Activated CD4-positive, alpha-beta T cell treated with anti-CD3 and anti-CD28 coated beads, Interleukin-2, amount 10 ng/mL, durations not matched to agents 7 days and 5 days (primary cell): ENCODE results near the gene DLGAP3. TPM values are rescaled to one million over a fixed set of nuclear protein-coding genes. Genes with fewer than 3 reads are reported as not detected.
A peak's percentile ranks its signal among the peaks of the same experiment; 100 is the strongest.

ENCODE experiments used
- CTCF ChIA-PET: fragments of 350-600 bp; sonication (Branson Sonifier 250); formaldehyde crosslinking; loops from one replicate; lab custom pipeline; 2021; ENCODE audit warnings: antibody characterized with exemption; lab: Charles Lee
- POLR2A ChIA-PET: fragments of 350-600 bp; sonication (Branson Sonifier 250); formaldehyde crosslinking; loops from one replicate; lab custom pipeline; 2021; ENCODE audit warnings: antibody characterized with exemption; lab: Charles Lee
- DNase-seq: peaks from one replicate; pipeline ENCODE4 v3.0.0-alpha.2; 2020
- H3K27ac Mint-ChIP-seq: one replicate; pipeline ENCODE4 v1.8.0; 2021; ENCODE audit warnings: mild to moderate bottlenecking, moderate library complexity, mixed read lengths
- H3K27me3 Mint-ChIP-seq: one replicate; pipeline ENCODE4 v1.8.0; 2021; ENCODE audit warnings: mixed read lengths
- H3K36me3 Mint-ChIP-seq: one replicate; pipeline ENCODE4 v1.8.0; 2021; ENCODE audit warnings: low read depth, mixed read lengths
- H3K4me1 Mint-ChIP-seq: one replicate; pipeline ENCODE4 v1.8.0; 2021; ENCODE audit warnings: mixed read lengths
- H3K4me3 Mint-ChIP-seq: one replicate; pipeline ENCODE4 v1.8.0; 2021; ENCODE audit warnings: mild to moderate bottlenecking, moderate library complexity, mixed read lengths
- H3K9me3 Mint-ChIP-seq: one replicate; pipeline ENCODE4 v1.8.0; 2021; ENCODE audit warnings: mixed read lengths
- total RNA-seq, 2 experiments: library from RNA; stranded (reverse); gene quantifications; one replicate each; pipeline ENCODE4 v1.2.3, GENCODE V29; 2021

The DLGAP3 gene
- total RNA-seq, 2 experiments from 2014 or later: 0.33 to 0.40 TPM

GRCh38 chr1:34926894-34927293, 2.6 kb downstream of the DLGAP3 start:
- H3K9me3 Mint-ChIP-seq: no peaks in the 10 kb centered on the region
- no peak for DNase-seq
- peaks cover 63% of the 10 kb centered on the region for H3K27me3 Mint-ChIP-seq
- ChIA-PET POLR2A (no interaction called here), CTCF (interaction anchor here (1.5 kb wide), 1 partner anchor 15 kb away, joined by 5 read pairs; no protein-coding TSS in a partner anchor)
- H3K4me1 Mint-ChIP-seq: peaks cover 5% of the 10 kb centered on the region
- H3K27ac Mint-ChIP-seq: no peak overlapping the region
- H3K36me3 Mint-ChIP-seq: peaks cover 2% of the 10 kb centered on the region
- no peak overlapping the region for H3K4me3 Mint-ChIP-seq

GRCh38 chr1:34926156-34926555, 3.3 kb downstream of the DLGAP3 start:
- POLR2A ChIA-PET: no interaction called here
- CTCF ChIA-PET: interaction anchor here (1.5 kb wide), 1 partner anchor 15 kb away, joined by 5 read pairs; no protein-coding TSS in a partner anchor
- no peak for DNase-seq
- Mint-ChIP-seq H3K27ac (no peak overlapping the region), H3K4me1 (peaks cover 5% of the 10 kb centered on the region), H3K27me3 (peaks cover 59% of the 10 kb centered on the region), H3K4me3 (no peak overlapping the region), H3K9me3 (no peaks in the 10 kb centered on the region), H3K36me3 (peaks cover 2% of the 10 kb centered on the region)

DNA sequence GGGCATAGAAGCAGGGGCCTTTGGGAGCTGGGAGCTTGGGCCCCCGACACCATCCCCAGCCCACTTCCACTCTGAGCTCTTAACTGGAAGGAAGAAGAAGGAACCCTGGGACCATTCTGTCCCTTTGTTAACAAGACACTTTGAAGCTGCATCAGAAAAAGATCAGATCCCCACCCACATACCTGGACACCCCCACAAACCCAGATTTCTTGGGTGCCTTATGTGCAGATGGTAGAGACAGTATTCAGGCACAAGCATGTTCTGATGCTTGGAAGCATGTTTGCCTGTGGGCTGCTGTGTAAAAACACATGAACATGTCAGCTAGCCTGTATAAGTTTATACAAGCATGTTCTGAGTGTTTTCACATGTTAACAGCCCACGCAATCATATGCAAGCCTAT, 3.7 kb downstream of the DLGAP3 start:
- Mint-ChIP-seq H3K4me3 (no peak overlapping the region), H3K27ac (no peak overlapping the region), H3K27me3 (peaks cover 55% of the 10 kb centered on the region), H3K4me1 (peaks cover 5% of the 10 kb centered on the region), H3K36me3 (peaks cover 2% of the 10 kb centered on the region), H3K9me3 (no peaks in the 10 kb centered on the region)
- no peak for DNase-seq
- ChIA-PET POLR2A (no interaction called here), CTCF (interaction anchor here (1.5 kb wide), 1 partner anchor 14 kb away, joined by 5 read pairs; no protein-coding TSS in a partner anchor)

- H3K4me3 Mint-ChIP-seq: no peak overlapping the region
- H3K9me3 Mint-ChIP-seq: no peaks in the 10 kb centered on the region
- POLR2A ChIA-PET: no interaction called here
- peaks cover 2% of the 10 kb centered on the region for H3K36me3 Mint-ChIP-seq
- CTCF ChIA-PET: no interaction called here
- H3K27me3 Mint-ChIP-seq: peaks cover 56% of the 10 kb centered on the region
- H3K27ac Mint-ChIP-seq: no peak overlapping the region
- DNase-seq: peak; percentile 69
- H3K4me1 Mint-ChIP-seq: peaks cover 5% of the 10 kb centered on the region
Measured at GRCh38 chr1:34924759-34925555, 4.5 kb downstream of the DLGAP3 start.

DNA sequence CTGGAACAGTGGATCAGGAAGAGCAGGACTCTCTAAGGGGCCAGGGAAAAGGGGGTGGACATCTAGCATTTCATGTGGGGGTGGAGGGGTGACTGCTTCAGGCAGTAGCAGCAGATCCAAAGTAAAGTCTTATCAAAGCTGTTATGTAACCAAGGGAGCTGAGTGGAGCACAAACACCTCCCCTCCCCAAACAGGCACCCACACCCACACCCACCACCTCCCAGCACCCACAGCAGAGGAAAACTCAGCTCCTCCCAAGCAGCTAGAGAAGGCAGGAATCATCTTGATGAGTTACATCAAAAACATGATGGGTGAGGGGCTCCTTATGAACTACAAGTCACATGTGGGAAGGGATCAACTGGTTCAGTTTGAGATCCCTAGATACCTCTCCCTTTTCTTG, 6.0 kb downstream of the DLGAP3 start:
- Mint-ChIP-seq H3K27ac (no peak overlapping the region), H3K4me3 (no peak overlapping the region), H3K4me1 (peaks cover under 1% of the 10 kb centered on the region), H3K27me3 (peaks cover 54% of the 10 kb centered on the region), H3K36me3 (no peaks in the 10 kb centered on the region), H3K9me3 (no peaks in the 10 kb centered on the region)
- no peak for DNase-seq
- CTCF ChIA-PET: no interaction called here
- POLR2A ChIA-PET: no interaction called here

- H3K4me1 Mint-ChIP-seq: no peaks in the 10 kb centered on the region
- no peak for DNase-seq
- ChIA-PET CTCF (no interaction called here), POLR2A (no interaction called here)
- no peaks in the 10 kb centered on the region for H3K36me3 Mint-ChIP-seq
- no peak overlapping the region for H3K27ac Mint-ChIP-seq
- no peaks in the 10 kb centered on the region for H3K9me3 Mint-ChIP-seq
- no peak overlapping the region for H3K4me3 Mint-ChIP-seq
- H3K27me3 Mint-ChIP-seq: peaks cover 24% of the 10 kb centered on the region
Measured at GRCh38 chr1:34918977-34919561, 10.4 kb downstream of the DLGAP3 start.

DNA sequence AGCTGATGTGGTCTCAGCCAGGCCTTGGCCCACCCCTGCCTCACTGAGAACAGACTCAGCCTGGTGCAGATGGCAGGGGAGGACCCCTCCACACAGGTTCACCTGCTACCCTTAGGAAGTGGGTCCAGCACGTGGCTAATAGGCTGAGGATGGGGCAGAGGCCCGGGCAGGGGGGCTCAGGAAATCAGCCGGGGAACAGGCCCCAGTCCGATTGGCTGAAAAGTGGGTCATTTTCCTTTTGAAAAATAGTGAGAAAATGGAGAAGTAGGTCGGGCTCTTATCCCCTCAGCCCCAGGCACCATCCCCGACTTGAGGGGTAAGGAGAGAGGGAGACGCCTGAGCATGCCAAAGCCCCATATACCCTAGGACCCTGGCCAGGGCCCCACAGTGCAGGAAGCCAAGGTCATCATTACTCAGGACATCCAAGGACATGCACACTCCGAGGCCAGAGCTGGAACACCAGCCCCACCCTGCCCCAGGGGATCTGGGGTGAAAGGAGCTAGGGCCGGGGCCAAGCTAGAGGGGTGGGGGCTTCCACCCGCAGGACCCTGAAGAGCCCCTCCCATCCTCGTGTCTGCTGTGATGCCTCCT, 11.0 kb downstream of the DLGAP3 start:
- CTCF ChIA-PET: interaction anchor here (0.5 kb wide), 1 partner anchor 1689 kb away, joined by 3 read pairs; no protein-coding TSS in a partner anchor
- Mint-ChIP-seq H3K27ac (no peak overlapping the region), H3K4me3 (no peak overlapping the region), H3K27me3 (peaks cover 20% of the 10 kb centered on the region), H3K36me3 (no peaks in the 10 kb centered on the region), H3K9me3 (no peaks in the 10 kb centered on the region), H3K4me1 (no peaks in the 10 kb centered on the region)
- POLR2A ChIA-PET: no interaction called here
- no peak for DNase-seq

GRCh38 chr1:34917017-34917416, 12.4 kb downstream of the DLGAP3 start:
- Mint-ChIP-seq H3K27me3 (peaks cover 9% of the 10 kb centered on the region), H3K27ac (no peak overlapping the region), H3K4me3 (no peak overlapping the region), H3K36me3 (no peaks in the 10 kb centered on the region), H3K4me1 (no peaks in the 10 kb centered on the region), H3K9me3 (no peaks in the 10 kb centered on the region)
- DNase-seq: no peak
- ChIA-PET POLR2A (interaction anchor here (0.5 kb wide), 1 partner anchor 25 kb away, joined by 3 read pairs; no protein-coding TSS in a partner anchor), CTCF (interaction anchor here (2.0 kb wide), 1 partner anchor 17 kb away, joined by 7 read pairs; no protein-coding TSS in a partner anchor)

DNA sequence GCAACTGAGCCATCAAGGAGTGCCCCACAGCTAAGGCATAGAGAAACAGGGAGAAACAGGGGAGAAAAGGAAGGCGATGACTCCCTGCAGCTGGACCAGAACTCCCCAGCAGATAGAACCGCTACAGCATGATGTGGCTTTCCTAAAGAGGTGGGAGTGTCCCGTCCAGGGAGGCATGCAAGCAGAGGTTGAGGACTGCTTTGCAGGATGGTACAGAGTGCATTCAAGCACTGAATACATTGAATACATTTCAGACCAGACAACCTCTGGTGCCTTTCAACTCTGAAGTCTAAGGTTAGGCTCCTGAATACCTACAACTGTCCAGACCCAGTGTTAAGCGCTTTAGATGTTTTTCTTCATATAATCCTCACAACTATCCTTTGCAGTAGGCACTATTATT, 13.3 kb downstream of the DLGAP3 start:
- CTCF ChIA-PET: interaction anchor here (2.0 kb wide), 1 partner anchor 18 kb away, joined by 7 read pairs; no protein-coding TSS in a partner anchor
- no peak for DNase-seq
- no peaks in the 10 kb centered on the region for H3K4me1 Mint-ChIP-seq

GRCh38 chr1:34915521-34915920, 13.9 kb downstream of the DLGAP3 start:
- no peaks in the 10 kb centered on the region for H3K36me3 Mint-ChIP-seq
- no peaks in the 10 kb centered on the region for H3K4me1 Mint-ChIP-seq

More for the DNA sequence above, 13.3 kb downstream of the DLGAP3 start:
- POLR2A ChIA-PET: interaction anchor here (0.5 kb wide), 1 partner anchor 24 kb away, joined by 3 read pairs; no protein-coding TSS in a partner anchor
- Mint-ChIP-seq H3K27me3 (peaks cover 9% of the 10 kb centered on the region), H3K4me3 (no peak overlapping the region), H3K36me3 (no peaks in the 10 kb centered on the region), H3K27ac (no peak overlapping the region), H3K9me3 (no peaks in the 10 kb centered on the region)

GRCh38 chr1:34914958-34915357, 14.5 kb downstream of the DLGAP3 start:
- H3K9me3 Mint-ChIP-seq: no peaks in the 10 kb centered on the region
- H3K4me3 Mint-ChIP-seq: no peak overlapping the region
- no peak overlapping the region for H3K27ac Mint-ChIP-seq
- H3K4me1 Mint-ChIP-seq: no peaks in the 10 kb centered on the region
- no peaks in the 10 kb centered on the region for H3K36me3 Mint-ChIP-seq
- ChIA-PET CTCF (interaction anchor here (0.6 to 2.0 kb wide), 2 partner anchors 19 to 308 kb away, joined by 5 to 7 read pairs; no protein-coding TSS in a partner anchor), POLR2A (no interaction called here)
- DNase-seq: no peak
- H3K27me3 Mint-ChIP-seq: peaks cover 2% of the 10 kb centered on the region

More at GRCh38 chr1:34915521-34915920, 13.9 kb downstream of the DLGAP3 start:
- H3K27me3 Mint-ChIP-seq: peaks cover 8% of the 10 kb centered on the region
- no peak overlapping the region for H3K4me3 Mint-ChIP-seq
- H3K9me3 Mint-ChIP-seq: no peaks in the 10 kb centered on the region
- POLR2A ChIA-PET: no interaction called here
- CTCF ChIA-PET: interaction anchor here (0.6 to 2.0 kb wide), 2 partner anchors 18 to 307 kb away, joined by 5 to 7 read pairs; no protein-coding TSS in a partner anchor
- DNase-seq: no peak
- H3K27ac Mint-ChIP-seq: no peak overlapping the region

DNA sequence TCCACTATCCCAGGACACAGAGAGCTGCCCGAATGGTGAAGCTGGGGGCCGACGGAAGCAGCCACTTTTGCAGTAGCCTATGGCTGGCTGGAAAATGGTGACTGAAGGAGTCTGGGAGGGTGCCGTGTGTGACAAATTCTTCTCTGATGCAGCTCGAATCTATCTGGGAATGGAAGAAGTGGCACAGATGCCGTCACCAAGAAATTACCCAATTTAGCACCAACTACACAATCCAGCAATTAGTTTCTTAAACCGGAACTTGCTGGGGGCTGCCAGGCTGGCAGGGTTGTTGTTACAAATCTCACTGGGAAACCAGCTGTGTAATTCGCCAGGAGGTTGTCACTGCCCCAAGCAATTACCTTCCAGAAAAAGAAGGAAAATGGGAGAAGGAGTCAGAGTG, 18.0 kb downstream of the DLGAP3 start:
- Mint-ChIP-seq H3K27me3 (no peaks in the 10 kb centered on the region), H3K4me1 (no peaks in the 10 kb centered on the region), H3K36me3 (no peaks in the 10 kb centered on the region), H3K27ac (no peak overlapping the region), H3K9me3 (no peaks in the 10 kb centered on the region), H3K4me3 (no peak overlapping the region)
- ChIA-PET CTCF (interaction anchor here (2.0 kb wide), 1 partner anchor 15 kb away, joined by 5 read pairs; no protein-coding TSS in a partner anchor), POLR2A (no interaction called here)
- no peak for DNase-seq
